ENCODE measurements around the gene EIF2B4.

EIF2B4 gene

GRCh38 chr2:27370026-27370815, at the start of gene EIF2B4, which contains the start of gene SNX17:
Gene EIF2B4, minus strand, starts transcription at chr2:27370338. Its CDS starts 24 bp downstream, at chr2:27370314.
Gene SNX17, plus strand, starts transcription at chr2:27370616. Its CDS starts 128 bp downstream, at chr2:27370744.
- POLR2A ChIA-PET (ENCODE audit: low non-redundant PET) = interaction anchor here (0.7 kb wide), 1 partner anchor 10 kb away, joined by 3 read pairs; no protein-coding TSS in a partner anchor
- H3K27ac ChIP-seq = peak within 1 kb of the TSS; percentile 85
- peak; percentile 94 for DNase-seq (ENCODE audit: low spot score)
- peak; percentile 89 for TF ChIP-seq CTCF (conservative IDR thresholded peaks at IDR 0.05; ENCODE audit: low read depth)
- CTCF ChIA-PET = interaction anchor here (0.6 to 1.7 kb wide), 9 partner anchors 10 to 105 kb away, joined by 3 to 8 read pairs (median 3); partner anchors contain the start of gene GTF3C2

DNA sequence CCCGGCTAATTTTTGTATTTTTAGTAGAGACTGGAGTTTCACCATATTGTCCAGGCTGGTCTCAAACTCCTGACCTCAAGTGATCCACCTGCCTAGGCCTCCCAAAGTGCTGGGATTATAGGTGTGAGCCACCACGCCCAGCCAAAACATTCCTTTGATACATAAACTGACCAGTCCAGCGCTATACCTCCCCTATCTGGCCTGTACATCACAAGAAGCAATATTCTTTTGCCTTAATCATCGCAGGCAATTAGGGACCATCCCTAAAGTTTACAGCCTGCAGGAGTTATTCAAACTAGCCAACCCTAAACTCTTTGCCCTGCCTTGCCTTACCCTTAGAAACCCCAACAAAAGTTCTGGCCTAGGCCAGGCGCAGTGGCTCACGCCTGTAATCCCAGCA, 46.0 kb upstream of the EIF2B4 start:
- no peak for TF ChIP-seq CTCF (conservative IDR thresholded peaks at IDR 0.05; ENCODE audit: low read depth)
- H3K27ac ChIP-seq = no peak overlapping the region
- no peak for DNase-seq (ENCODE audit: low spot score)
- ChIA-PET POLR2A (ENCODE audit: low non-redundant PET) (no interaction called here), CTCF (no interaction called here)

GRCh38 chr2:27412419-27413152, 42.4 kb upstream of the EIF2B4 start:
- DNase-seq (ENCODE audit: low spot score) = no peak
- CTCF ChIA-PET = no interaction called here
- H3K27ac ChIP-seq = no peak overlapping the region
- no peak for TF ChIP-seq CTCF (conservative IDR thresholded peaks at IDR 0.05; ENCODE audit: low read depth)
- POLR2A ChIA-PET (ENCODE audit: low non-redundant PET) = no interaction called here

DNA sequence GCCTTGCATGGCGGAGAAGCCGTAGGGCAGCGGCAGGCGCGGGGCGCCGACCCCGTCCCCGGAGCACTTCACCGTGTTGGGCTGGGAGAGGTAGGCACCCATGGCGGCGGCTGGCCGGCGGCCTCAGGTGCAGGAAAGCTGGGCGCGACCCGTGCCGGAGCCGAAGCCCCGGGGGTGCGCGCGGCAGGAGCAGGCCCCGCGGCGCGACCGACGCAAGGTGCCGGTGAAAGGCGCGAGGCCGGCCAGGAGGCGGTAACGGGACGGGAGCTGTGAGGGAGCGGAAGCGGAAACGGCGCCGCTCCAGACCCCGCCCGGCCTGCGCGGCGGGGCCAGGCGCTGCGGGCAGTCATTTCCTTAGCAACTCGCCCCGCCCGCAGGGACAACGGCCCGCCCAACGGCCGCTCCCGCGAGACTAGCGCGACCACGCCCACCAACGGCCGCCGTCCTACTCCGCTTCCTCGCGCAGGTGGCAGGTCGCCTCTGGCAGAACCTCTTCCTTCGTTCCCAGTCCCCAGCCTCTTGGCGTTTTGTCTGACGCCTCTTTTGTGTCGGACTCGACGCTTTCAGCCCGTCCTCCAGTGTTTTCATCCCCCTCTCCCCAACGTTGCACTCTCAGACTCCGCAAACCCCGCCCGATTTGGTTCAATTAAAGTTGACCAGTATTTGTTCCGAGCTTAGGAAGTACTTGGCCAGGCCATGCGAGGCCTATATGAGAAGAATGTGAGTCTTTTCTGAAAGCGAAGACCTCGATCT, 39.4 kb upstream of the EIF2B4 start, which contains the start of gene PPM1G:
PPM1G (minus strand) TSS at position 271 of the 753 bp plus-strand sequence; CDS start at position 102, 169 bp downstream.
- peak; percentile 92 for DNase-seq (ENCODE audit: low spot score)
- no peak for TF ChIP-seq CTCF (conservative IDR thresholded peaks at IDR 0.05; ENCODE audit: low read depth)
- CTCF ChIA-PET = interaction anchor here (0.6 to 2.9 kb wide), 2 partner anchors 20 to 30 kb away, joined by 4 to 19 read pairs; partner anchors contain the start of gene NRBP1
- POLR2A ChIA-PET (ENCODE audit: low non-redundant PET) = interaction anchor here (1.0 to 1.1 kb wide), 3 partner anchors 15 to 94 kb away, joined by 4 to 7 read pairs (median 4); partner anchors contain the start of gene NRBP1
- peak within 1 kb of the TSS; percentile 88 for H3K27ac ChIP-seq

- ChIA-PET CTCF (interaction anchor here (0.6 to 2.9 kb wide), 2 partner anchors 21 to 31 kb away, joined by 4 to 19 read pairs; partner anchors contain the start of gene NRBP1), POLR2A (ENCODE audit: low non-redundant PET) (interaction anchor here (1.0 kb wide), 1 partner anchor 95 kb away, joined by 4 read pairs; no protein-coding TSS in a partner anchor)
- peak overlapping the region; percentile 88 for H3K27ac ChIP-seq
- peak; percentile 35 for DNase-seq (ENCODE audit: low spot score)
- no peak for TF ChIP-seq CTCF (conservative IDR thresholded peaks at IDR 0.05; ENCODE audit: low read depth)
Measured at GRCh38 chr2:27408601-27409320, 38.6 kb upstream of the EIF2B4 start.
